ENCODE measurements around the gene METTL23. TPM values are rescaled to one million over a fixed set of nuclear protein-coding genes. Genes with fewer than 3 reads are reported as not detected.

METTL23 gene
- total RNA-seq, 4 donors from 2014 or later: 33.6 to 58.3 (median 51.3) TPM

DNA sequence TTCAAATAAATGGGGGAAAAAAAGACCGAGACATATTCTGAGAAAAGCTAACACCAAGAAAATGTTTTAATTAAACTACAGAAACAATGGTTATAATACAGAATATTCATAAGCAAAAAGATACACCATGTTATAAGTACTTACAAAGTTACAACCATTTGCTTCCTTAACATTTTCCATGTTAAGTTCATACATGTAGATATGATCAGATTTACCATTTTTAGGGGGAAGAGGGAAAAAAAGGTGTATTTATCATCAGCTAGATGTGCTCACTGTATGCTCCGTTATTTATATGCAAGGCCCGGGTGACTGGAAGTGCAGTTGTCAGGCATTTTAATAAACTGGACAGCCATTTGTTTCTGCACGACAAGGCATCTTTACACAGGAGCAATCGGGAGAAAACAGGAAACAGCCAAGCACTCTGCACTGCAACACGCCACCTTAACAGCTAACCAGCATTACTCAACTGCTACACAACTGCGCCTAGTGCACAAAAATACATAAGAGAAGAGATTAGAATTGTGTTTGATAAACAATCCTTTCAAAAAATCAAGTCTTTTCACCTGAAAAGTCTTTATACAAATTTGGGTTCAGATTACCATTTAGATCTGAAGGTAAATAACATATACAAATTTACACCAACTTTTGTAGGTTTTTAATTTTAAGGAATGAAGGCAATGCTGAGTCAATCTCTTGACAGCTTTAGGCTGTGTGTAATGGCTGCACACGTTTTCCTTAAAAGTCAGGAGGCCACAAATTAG is 7.6 kb downstream of the METTL23 start:
- 41 to 46% methylated on average over 8 of the region's 8 CpGs for WGBS, 2 donors
- Histone ChIP-seq H3K4me1 (peaks cover 36 to 55% of the 10 kb centered on the region in 2 donors), H3K27me3 (no peaks in the 10 kb centered on the region), H3K9me3 (no peaks in the 10 kb centered on the region), H3K36me3 (peaks cover 26 to 32% of the 10 kb centered on the region in 2 donors), H3K4me3 (replicated peaks in 1 of 3) (peak overlapping the region in 1 of 3 donors; percentile 98), H3K27ac (peak overlapping the region in 2 of 3 donors; percentile 37 to 99)
- intact Hi-C loops (cut with DNase I): no loop called here
- DNase-seq: no peak
- TF ChIP-seq, protein P1, sequence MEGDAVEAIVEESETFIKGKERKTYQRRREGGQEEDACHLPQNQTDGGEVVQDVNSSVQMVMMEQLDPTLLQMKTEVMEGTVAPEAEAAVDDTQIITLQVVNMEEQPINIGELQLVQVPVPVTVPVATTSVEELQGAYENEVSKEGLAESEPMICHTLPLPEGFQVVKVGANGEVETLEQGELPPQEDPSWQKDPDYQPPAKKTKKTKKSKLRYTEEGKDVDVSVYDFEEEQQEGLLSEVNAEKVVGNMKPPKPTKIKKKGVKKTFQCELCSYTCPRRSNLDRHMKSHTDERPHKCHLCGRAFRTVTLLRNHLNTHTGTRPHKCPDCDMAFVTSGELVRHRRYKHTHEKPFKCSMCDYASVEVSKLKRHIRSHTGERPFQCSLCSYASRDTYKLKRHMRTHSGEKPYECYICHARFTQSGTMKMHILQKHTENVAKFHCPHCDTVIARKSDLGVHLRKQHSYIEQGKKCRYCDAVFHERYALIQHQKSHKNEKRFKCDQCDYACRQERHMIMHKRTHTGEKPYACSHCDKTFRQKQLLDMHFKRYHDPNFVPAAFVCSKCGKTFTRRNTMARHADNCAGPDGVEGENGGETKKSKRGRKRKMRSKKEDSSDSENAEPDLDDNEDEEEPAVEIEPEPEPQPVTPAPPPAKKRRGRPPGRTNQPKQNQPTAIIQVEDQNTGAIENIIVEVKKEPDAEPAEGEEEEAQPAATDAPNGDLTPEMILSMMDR (IDR thresholded peaks at IDR 0.05): no peak
- no peak for TF ChIP-seq POLR2A (IDR thresholded peaks at IDR 0.05)

DNA sequence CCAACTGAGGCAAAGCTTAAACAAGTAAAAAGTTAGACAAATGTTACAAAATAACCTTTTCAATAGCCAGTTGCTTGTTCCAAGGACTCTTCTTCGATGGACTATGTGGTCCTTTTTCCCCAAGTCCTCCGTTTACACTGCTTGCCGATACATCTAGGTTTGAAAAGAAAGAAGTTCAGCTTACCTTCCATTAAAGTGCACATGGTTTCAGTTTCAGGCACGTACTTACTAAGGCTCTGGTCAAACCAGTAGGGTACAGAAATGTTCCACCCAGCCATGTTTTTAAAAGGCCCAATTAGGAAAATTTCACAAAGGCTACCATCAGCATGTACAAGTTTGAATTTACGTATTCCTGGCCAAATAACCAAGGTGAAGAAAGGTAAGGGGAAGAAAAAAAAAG is 8.4 kb downstream of the METTL23 start:
- intact Hi-C loops (cut with DNase I): no loop called here
- WGBS, 2 donors: 14 to 26% methylated on average over 5 of the region's 5 CpGs
- H3K4me3 ChIP-seq (replicated peaks in 1 of 3): peak overlapping the region in 1 of 3 donors; percentile 98
- peaks cover 34 to 48% of the 10 kb centered on the region in 2 donors for H3K4me1 ChIP-seq
- no peak for DNase-seq
- peaks cover 26 to 32% of the 10 kb centered on the region in 2 donors for H3K36me3 ChIP-seq
- H3K9me3 ChIP-seq: no peaks in the 10 kb centered on the region
- H3K27me3 ChIP-seq: no peaks in the 10 kb centered on the region
- TF ChIP-seq, protein P1 (IDR thresholded peaks at IDR 0.05): no peak
- TF ChIP-seq POLR2A (IDR thresholded peaks at IDR 0.05): no peak
- H3K27ac ChIP-seq: peak overlapping the region; percentile 96 to 99 (median 97)

DNA sequence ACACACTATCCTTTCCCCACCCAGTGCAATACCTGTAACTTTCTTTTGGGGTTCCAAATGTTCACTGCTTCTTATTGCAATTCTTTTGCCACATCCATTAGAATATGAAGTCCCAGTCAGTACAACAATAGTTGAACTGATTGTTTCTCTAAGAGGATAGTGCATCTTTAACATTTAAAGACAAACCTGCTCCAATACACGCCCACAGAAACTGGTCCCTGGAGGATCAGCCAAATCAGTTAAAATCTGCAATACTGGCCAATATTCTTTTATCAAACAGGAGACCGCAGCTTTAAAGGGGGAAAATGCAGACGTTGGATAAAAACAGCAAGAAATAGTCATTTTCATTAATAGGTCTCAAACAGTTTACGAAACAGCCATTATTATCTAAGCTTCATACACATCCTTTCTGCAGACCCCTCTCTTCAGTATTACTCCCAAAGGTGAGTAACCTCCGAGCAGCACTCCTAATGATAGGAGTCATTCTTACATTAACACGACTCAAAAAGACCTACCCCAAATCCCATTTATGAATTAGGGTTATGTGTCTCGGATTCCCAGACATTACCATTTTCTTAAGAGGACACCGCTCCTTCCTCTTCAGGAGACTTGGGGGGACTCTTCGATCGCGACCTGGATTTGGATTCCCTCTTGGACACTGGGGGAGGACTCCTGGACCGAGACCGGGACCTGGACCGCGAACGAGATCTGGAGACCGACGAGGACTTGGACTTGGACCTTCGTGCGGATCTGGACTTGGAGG is 9.1 kb downstream of the METTL23 start:
- 3 to 6% methylated on average over 11 to 19 of the region's 20 CpGs for WGBS, 2 donors

DNA sequence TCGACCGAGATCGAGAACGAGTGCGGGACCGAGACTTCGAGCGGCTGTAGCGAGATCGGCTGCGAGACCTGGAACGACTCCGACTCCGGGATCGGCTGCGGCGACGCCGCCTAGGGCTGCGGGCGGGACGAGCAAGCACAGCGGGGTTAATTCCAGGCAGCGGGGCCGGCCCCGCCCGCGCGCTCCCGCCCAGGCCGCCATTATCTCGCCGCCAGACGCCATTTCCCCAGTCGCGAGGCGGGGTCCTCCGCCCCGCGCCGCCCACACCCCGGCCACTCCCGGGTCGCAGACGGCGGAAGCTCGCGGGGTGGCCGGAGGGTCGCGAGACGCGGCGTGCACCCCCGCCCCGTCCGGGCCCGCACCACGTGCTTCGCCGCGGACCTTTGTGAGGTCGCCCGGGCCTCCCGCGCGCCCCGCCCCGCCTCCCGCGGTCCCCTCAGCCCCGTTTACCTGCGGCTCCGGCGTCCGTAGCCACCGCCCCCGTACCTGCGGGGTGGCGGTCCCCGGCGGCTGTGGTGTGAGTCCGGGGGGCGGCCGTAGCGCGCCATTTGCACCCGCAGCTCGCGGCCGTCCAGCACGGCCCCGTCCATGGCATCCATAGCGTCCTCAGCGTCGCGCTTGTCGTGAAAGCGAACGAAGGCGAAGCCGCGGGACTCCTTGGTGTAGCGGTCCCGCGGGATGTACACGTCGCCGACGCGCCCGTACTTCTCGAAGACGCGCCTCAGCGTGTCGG is 9.9 kb downstream of the METTL23 start:
- DNase-seq: peak; percentile 73 to 75
- H3K4me1 ChIP-seq: peaks cover 34 to 47% of the 10 kb centered on the region in 2 donors
- peak overlapping the region; percentile 83 to 98 (median 94) for H3K4me3 ChIP-seq (replicated peaks in 1 of 3)
- peaks cover 21 to 32% of the 10 kb centered on the region in 2 donors for H3K36me3 ChIP-seq
- no peaks in the 10 kb centered on the region for H3K9me3 ChIP-seq
- intact Hi-C loops (cut with DNase I): no loop called here
- WGBS, 2 donors: 0% methylated on average over 22 of the region's 117 CpGs; no CpG with 5 or more reads in 1 of the 2 donors
- no peaks in the 10 kb centered on the region for H3K27me3 ChIP-seq
- H3K27ac ChIP-seq: peak overlapping the region; percentile 96 to 99 (median 97)
- TF ChIP-seq POLR2A (IDR thresholded peaks at IDR 0.05): peak in 1 of 2 donors; percentile 63
- TF ChIP-seq, protein P1 (IDR thresholded peaks at IDR 0.05): peak in 2 of 6 experiments; percentile 13 to 24

More for the DNA sequence above, 9.1 kb downstream of the METTL23 start:
- TF ChIP-seq POLR2A (IDR thresholded peaks at IDR 0.05): no peak
- TF ChIP-seq, protein P1 (IDR thresholded peaks at IDR 0.05): no peak
- intact Hi-C loops (cut with DNase I): no loop called here
- H3K27me3 ChIP-seq: no peaks in the 10 kb centered on the region
- H3K9me3 ChIP-seq: no peaks in the 10 kb centered on the region
- H3K4me3 ChIP-seq (replicated peaks in 1 of 3): peak overlapping the region; percentile 83 to 98 (median 94)
- peaks cover 34 to 47% of the 10 kb centered on the region in 2 donors for H3K4me1 ChIP-seq
- peak overlapping the region; percentile 96 to 99 (median 97) for H3K27ac ChIP-seq
- DNase-seq: no peak
- H3K36me3 ChIP-seq: peaks cover 21 to 32% of the 10 kb centered on the region in 2 donors

Data from thyroid gland (tissue), 4 donors.